ENCODE results near the gene ICA1L. TPM values are rescaled to one million over a fixed set of nuclear protein-coding genes. Genes with fewer than 3 reads are reported as not detected.

Gene ICA1L
- total RNA-seq, 1 donor from 2014 or later, result 10.2 TPM

DNA sequence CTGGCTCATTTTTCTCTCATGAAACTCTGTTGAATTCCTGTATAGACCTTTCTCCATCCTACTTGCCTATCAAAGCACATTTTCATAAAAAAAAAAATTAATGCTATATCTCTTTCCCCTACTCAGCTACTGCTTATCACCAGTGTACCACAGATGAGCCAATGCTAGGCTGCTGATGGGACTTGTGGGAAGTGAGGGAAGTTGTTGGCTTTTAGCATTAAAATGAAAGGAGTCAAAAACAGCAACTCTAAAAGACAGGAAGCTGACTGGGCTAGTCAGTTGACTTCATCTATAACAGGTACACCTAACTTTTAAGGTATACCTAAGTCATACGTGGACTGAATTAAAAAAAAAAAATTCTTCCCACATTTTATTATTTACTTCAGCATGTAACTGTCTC lies 134.7 kb downstream of the ICA1L start:
- no peak overlapping the region for H3K27ac Mint-ChIP-seq
- CTCF ChIA-PET, result no interaction called here
- TF ChIP-seq CTCF (IDR thresholded peaks at IDR 0.05), result no peak
- POLR2A ChIA-PET, result no interaction called here
- peaks cover 1% of the 10 kb centered on the region for H3K4me1 Mint-ChIP-seq
- H3K9me3 Mint-ChIP-seq, result peaks cover 6% of the 10 kb centered on the region
- peaks cover 60% of the 10 kb centered on the region for H3K36me3 Mint-ChIP-seq (ENCODE audit: low read depth)
- no peaks in the 10 kb centered on the region for H3K27me3 Mint-ChIP-seq
- no peak for ATAC-seq (ENCODE audit: low read depth)
- no peak overlapping the region for H3K4me3 Mint-ChIP-seq
- intact Hi-C loops (cut with micrococcal nuclease), result no loop called here
- DNase-seq, result no peak

GRCh38 chr2:202726070-202726469 lies 145.5 kb downstream of the ICA1L start:
- Mint-ChIP-seq H3K4me1 (peaks cover 15% of the 10 kb centered on the region), H3K36me3 (ENCODE audit: low read depth) (peaks cover 53% of the 10 kb centered on the region), H3K4me3 (no peak overlapping the region), H3K27me3 (no peaks in the 10 kb centered on the region), H3K27ac (no peak overlapping the region), H3K9me3 (no peaks in the 10 kb centered on the region)
- TF ChIP-seq CTCF (IDR thresholded peaks at IDR 0.05), result no peak
- intact Hi-C loops (cut with micrococcal nuclease), result no loop called here
- ATAC-seq (ENCODE audit: low read depth) (no peak), DNase-seq (no peak)
- CTCF ChIA-PET, result no interaction called here
- POLR2A ChIA-PET, result interaction anchor here (1.0 kb wide), 1 partner anchor 91 kb away, joined by 3 read pairs; no protein-coding TSS in a partner anchor

DNA sequence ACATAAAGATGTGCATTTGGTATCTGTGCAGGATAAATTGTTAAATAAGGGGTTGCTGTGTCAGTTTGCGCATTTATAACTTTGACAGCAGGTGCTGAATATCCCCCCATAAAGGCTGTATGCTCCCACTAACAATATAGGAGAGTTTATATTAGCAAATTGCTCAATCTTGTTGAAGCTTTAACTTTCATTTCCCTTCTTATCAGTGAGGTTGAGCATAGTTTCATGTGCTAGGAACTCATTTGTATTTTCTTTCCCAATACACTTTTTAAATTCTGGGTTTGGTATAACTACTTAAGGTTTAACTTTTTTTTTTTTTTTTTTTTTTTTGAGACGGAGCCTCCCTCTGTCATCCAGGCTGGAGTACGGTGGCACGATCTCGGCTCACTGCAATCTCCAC lies 147.8 kb downstream of the ICA1L start:
- peaks cover 34% of the 10 kb centered on the region for H3K36me3 Mint-ChIP-seq (ENCODE audit: low read depth)
- intact Hi-C loops (cut with micrococcal nuclease), result loop anchor here (2.0 kb wide), 2 partner anchors 15 to 135 kb away; no protein-coding TSS in a partner anchor
- CTCF ChIA-PET, result interaction anchor here (1.0 kb wide), 1 partner anchor 147 kb away, joined by 3 read pairs; no protein-coding TSS in a partner anchor
- no peaks in the 10 kb centered on the region for H3K9me3 Mint-ChIP-seq
- H3K4me3 Mint-ChIP-seq, result no peak overlapping the region
- DNase-seq (no peak), ATAC-seq (ENCODE audit: low read depth) (no peak)
- H3K27me3 Mint-ChIP-seq, result no peaks in the 10 kb centered on the region
- no peak overlapping the region for H3K27ac Mint-ChIP-seq
- H3K4me1 Mint-ChIP-seq, result peaks cover 27% of the 10 kb centered on the region
- POLR2A ChIA-PET, result interaction anchor here (0.5 to 1.0 kb wide), 5 partner anchors 9 to 89 kb away, joined by 3 to 8 read pairs (median 6); partner anchors contain the start of gene FAM117B
- no peak for TF ChIP-seq CTCF (IDR thresholded peaks at IDR 0.05)

Other genes starting within 250 kb of the ICA1L start
- gene FAM117B, start 236.8 kb downstream of the ICA1L start, total RNA-seq, result 21.3 and 22.5 TPM in 2 replicates
- gene WDR12, start 39.9 kb upstream of the ICA1L start, total RNA-seq, result 57.5 and 63.1 TPM in 2 replicates
- 10.6 and 12.0 TPM in 2 replicates for gene CARF, start 40.5 kb upstream of the ICA1L start, total RNA-seq
- 8.9 and 9.3 TPM in 2 replicates for gene NBEAL1, start 143.1 kb upstream of the ICA1L start, total RNA-seq